Endodermal cell (in vitro differentiated cells): ENCODE results near the gene LRRK1. TPM values are rescaled to one million over a fixed set of nuclear protein-coding genes. Genes with fewer than 3 reads are reported as not detected.

Source experiments
- DNase-seq: peaks from one replicate; pipeline ENCODE4 v3.0.0-alpha.2; 2017
- H3K27ac ChIP-seq: 2 replicates; pipeline ENCODE4 v1.5.1; 2013; ENCODE audit warnings: mild to moderate bottlenecking, low read depth, low read length, moderate library complexity
- H3K27me3 ChIP-seq: 2 replicates; pipeline ENCODE4 v1.6.1; 2013; ENCODE audit warnings: mild to moderate bottlenecking, low read length, moderate library complexity; ENCODE audit not compliant: insufficient read depth, control insufficient read depth, poor library complexity, severe bottlenecking
- H3K36me3 ChIP-seq: 2 replicates; pipeline ENCODE4 v1.7.0; 2013; ENCODE audit warnings: mild to moderate bottlenecking, low read length, moderate library complexity; ENCODE audit not compliant: control insufficient read depth, insufficient read depth
- H3K4me1 ChIP-seq: one replicate; pipeline ENCODE4 v1.7.0; 2013; ENCODE audit warnings: low read length; ENCODE audit not compliant: control insufficient read depth, insufficient read depth
- H3K4me3 ChIP-seq: 2 replicates; pipeline ENCODE4 v1.5.1; 2013; ENCODE audit warnings: mild to moderate bottlenecking, low read length, moderate library complexity
- H3K9ac ChIP-seq: 2 replicates; pipeline ENCODE4 v1.6.1; 2013; ENCODE audit warnings: mild to moderate bottlenecking, low read length, moderate library complexity; ENCODE audit not compliant: poor library complexity, severe bottlenecking; ENCODE audit errors: extremely low read depth
- H3K9me3 ChIP-seq: 2 replicates; pipeline ENCODE4 v1.6.1; 2013; ENCODE audit warnings: mild to moderate bottlenecking, low read length, moderate library complexity; ENCODE audit not compliant: control insufficient read depth
- H3K27ac Mint-ChIP-seq: 2 replicates; pipeline ENCODE4 v1.8.0; 2020; ENCODE audit warnings: mixed read lengths
- H3K27me3 Mint-ChIP-seq: 2 replicates; pipeline ENCODE4 v1.8.0; 2021; ENCODE audit warnings: mild to moderate bottlenecking, mixed read lengths; ENCODE audit not compliant: insufficient read depth
- H3K36me3 Mint-ChIP-seq: 2 replicates; pipeline ENCODE4 v1.8.0; 2020; ENCODE audit warnings: low read depth, mixed read lengths
- H3K4me1 Mint-ChIP-seq: 2 replicates; pipeline ENCODE4 v1.8.0; 2020; ENCODE audit warnings: mixed read lengths
- H3K4me3 Mint-ChIP-seq: 2 replicates; pipeline ENCODE4 v1.8.0; 2020; ENCODE audit warnings: mild to moderate bottlenecking, moderate library complexity, mixed read lengths
- H3K9me3 Mint-ChIP-seq: 2 replicates; pipeline ENCODE4 v1.8.0; 2020; ENCODE audit warnings: mild to moderate bottlenecking, mixed read lengths
- WGBS, 2 experiments: methylation state at CpG; one replicate each; pipeline versions ENCODE4 v1.1.5 to v1.1.7; 2013; ENCODE audit warnings: missing lambda C conversion rate in 2 of 2, mixed read lengths in 1 of 2; ENCODE audit not compliant: insufficient coverage in 1 of 2, insufficient read length in 1 of 2; 5-methylcytosine and 5-hydroxymethylcytosine counted together
- total RNA-seq, 2 donors: library from RNA; stranded (reverse); fragmentation: NEBNext Ultra II Directional in 1 of 2; extraction: Animal tissue kit (Norgen Biotek cat#: 25700) in 1 of 2; gene quantifications; 2 replicates in 1 of 2; 3 replicates in 1 of 2; pipeline ENCODE4 v1.2.1, GENCODE V29; 2021
- TF ChIP-seq, protein P1 (sequence below): fragments of 200-600 bp; sonication (generic); conservative IDR thresholded peaks from 2 replicates; pipeline ENCODE4 v1.5.0; 2021; ENCODE audit warnings: antibody characterized with exemption, mild to moderate bottlenecking

The LRRK1 gene
- total RNA-seq, 2 donors from 2014 or later, result 2.7 to 5.1 TPM

DNA sequence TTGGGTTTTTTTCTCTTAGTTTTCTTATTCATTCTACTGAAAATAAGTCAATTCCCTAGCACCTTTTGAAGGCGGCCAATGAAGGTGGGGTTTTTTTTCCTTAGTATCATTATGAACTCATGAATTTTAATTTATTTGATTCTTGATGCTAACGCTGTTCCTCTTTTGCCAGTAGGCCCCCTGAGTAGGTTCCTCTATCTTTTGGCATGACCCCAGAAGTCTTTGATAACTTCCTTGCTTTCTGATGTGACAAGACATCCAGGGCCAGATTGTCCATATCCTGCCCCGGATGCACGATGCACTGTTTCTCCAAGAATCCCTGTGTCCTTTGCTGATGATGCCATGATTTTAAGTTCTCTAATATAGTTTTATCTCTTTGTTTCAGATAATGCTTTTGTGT is 20.6 kb downstream of the LRRK1 start:
- no peak overlapping the region for H3K4me3 Mint-ChIP-seq
- H3K27me3 ChIP-seq, result no peaks in the 10 kb centered on the region
- no peak overlapping the region for H3K27ac ChIP-seq
- H3K36me3 ChIP-seq, result no peaks in the 10 kb centered on the region
- H3K4me3 ChIP-seq, result no peak overlapping the region
- H3K9me3 Mint-ChIP-seq, result no peaks in the 10 kb centered on the region
- H3K4me1 ChIP-seq, result no peaks in the 10 kb centered on the region
- TF ChIP-seq, protein P1, sequence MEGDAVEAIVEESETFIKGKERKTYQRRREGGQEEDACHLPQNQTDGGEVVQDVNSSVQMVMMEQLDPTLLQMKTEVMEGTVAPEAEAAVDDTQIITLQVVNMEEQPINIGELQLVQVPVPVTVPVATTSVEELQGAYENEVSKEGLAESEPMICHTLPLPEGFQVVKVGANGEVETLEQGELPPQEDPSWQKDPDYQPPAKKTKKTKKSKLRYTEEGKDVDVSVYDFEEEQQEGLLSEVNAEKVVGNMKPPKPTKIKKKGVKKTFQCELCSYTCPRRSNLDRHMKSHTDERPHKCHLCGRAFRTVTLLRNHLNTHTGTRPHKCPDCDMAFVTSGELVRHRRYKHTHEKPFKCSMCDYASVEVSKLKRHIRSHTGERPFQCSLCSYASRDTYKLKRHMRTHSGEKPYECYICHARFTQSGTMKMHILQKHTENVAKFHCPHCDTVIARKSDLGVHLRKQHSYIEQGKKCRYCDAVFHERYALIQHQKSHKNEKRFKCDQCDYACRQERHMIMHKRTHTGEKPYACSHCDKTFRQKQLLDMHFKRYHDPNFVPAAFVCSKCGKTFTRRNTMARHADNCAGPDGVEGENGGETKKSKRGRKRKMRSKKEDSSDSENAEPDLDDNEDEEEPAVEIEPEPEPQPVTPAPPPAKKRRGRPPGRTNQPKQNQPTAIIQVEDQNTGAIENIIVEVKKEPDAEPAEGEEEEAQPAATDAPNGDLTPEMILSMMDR, result no peak
- no peaks in the 10 kb centered on the region for H3K4me1 Mint-ChIP-seq
- no peak for DNase-seq
- H3K27me3 Mint-ChIP-seq, result no peaks in the 10 kb centered on the region
- 95 to 100% methylated on average over 2 to 3 of the region's 4 CpGs for WGBS, 2 experiments
- no peaks in the 10 kb centered on the region for H3K36me3 Mint-ChIP-seq
- no peak overlapping the region for H3K9ac ChIP-seq
- H3K27ac Mint-ChIP-seq, result no peak overlapping the region
- peaks cover 4% of the 10 kb centered on the region for H3K9me3 ChIP-seq

DNA sequence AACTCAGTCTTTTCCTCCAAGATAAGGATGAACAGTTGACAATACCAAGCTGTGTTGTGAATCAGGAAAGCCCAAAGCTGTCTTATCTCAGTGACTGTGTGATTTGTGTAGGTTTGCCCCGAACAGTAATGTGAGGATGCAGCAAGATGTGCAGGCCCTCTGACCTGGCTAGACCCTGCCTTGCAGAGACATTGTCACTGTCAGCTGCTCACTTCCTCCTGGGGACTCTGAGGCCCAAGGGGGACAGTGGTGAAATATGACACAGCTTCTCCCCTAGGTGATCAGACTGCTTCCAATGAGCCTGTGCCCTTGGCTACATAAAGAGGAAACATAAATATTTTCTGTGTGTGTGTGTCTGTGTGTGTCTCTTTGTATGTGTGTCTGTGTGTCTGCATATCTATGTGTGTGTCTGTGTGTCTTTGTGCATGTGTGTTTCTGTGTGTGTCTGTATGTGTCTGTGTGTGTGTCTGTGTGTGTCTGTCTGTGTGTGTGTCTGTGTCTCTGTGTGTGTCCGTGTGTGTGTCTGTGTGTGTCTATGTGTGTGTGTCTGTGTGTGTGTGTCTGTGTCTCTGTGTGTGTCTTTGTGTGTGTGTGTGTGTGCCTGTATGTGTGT is 21.7 kb downstream of the LRRK1 start:
- Mint-ChIP-seq H3K27ac (no peak overlapping the region), H3K4me3 (no peak overlapping the region), H3K9me3 (no peaks in the 10 kb centered on the region), H3K36me3 (no peaks in the 10 kb centered on the region), H3K27me3 (no peaks in the 10 kb centered on the region), H3K4me1 (no peaks in the 10 kb centered on the region)
- H3K36me3 ChIP-seq, result no peaks in the 10 kb centered on the region
- 94 to 100% methylated on average over 1 to 2 of the region's 2 CpGs for WGBS, 2 experiments
- DNase-seq, result no peak
- TF ChIP-seq, protein P1, result no peak
- no peaks in the 10 kb centered on the region for H3K27me3 ChIP-seq
- no peaks in the 10 kb centered on the region for H3K4me1 ChIP-seq
- H3K9me3 ChIP-seq, result peaks cover 4% of the 10 kb centered on the region
- H3K4me3 ChIP-seq, result no peak overlapping the region
- H3K27ac ChIP-seq, result no peak overlapping the region
- H3K9ac ChIP-seq, result no peak overlapping the region

DNA sequence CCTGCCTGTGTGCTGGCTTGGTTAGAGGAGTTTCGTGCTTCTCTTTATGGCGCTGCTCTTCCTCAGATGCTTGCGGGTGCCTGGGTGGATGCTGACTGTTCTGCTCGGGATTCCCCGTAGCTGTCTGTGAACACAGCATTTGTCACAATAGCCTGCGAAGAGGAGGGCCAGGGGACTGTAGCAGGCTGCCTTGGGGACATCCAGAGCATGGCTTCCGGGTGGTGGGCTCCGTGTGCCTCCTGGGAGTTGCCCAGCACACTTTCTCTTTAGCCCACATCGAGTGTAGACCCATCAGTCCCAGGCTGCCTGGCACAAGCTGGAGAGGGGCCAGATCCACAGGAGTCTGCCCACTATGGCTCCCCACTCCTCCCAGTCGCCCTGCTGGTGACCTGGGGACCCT is 22.4 kb downstream of the LRRK1 start:
- no peaks in the 10 kb centered on the region for H3K36me3 ChIP-seq
- Mint-ChIP-seq H3K36me3 (no peaks in the 10 kb centered on the region), H3K9me3 (no peaks in the 10 kb centered on the region), H3K4me1 (no peaks in the 10 kb centered on the region), H3K27me3 (no peaks in the 10 kb centered on the region), H3K4me3 (no peak overlapping the region), H3K27ac (no peak overlapping the region)
- H3K27me3 ChIP-seq, result no peaks in the 10 kb centered on the region
- H3K4me3 ChIP-seq, result no peak overlapping the region
- H3K9me3 ChIP-seq, result peaks cover 4% of the 10 kb centered on the region
- TF ChIP-seq, protein P1, result no peak
- no peak overlapping the region for H3K27ac ChIP-seq
- 88 to 92% methylated on average over 7 to 10 of the region's 10 CpGs for WGBS, 2 experiments
- no peak for DNase-seq
- no peak overlapping the region for H3K9ac ChIP-seq
- H3K4me1 ChIP-seq, result no peaks in the 10 kb centered on the region
